ENCODE data around the gene ZNF32.

- no peak for TF ChIP-seq CTCF (IDR thresholded peaks at IDR 0.05)
- no peak for TF ChIP-seq EP300 (IDR thresholded peaks at IDR 0.05)
Measured at GRCh38 chr10:43669386-43669785, 20.7 kb upstream of the ZNF32 start.
